Measurements from ENCODE around the gene MMP15.

GRCh38 chr16:58049232-58050185 lies 24.0 kb downstream of the MMP15 start:
- TF ChIP-seq POLR2A (IDR thresholded peaks at IDR 0.05), result no peak
- TF ChIP-seq, protein P1, sequence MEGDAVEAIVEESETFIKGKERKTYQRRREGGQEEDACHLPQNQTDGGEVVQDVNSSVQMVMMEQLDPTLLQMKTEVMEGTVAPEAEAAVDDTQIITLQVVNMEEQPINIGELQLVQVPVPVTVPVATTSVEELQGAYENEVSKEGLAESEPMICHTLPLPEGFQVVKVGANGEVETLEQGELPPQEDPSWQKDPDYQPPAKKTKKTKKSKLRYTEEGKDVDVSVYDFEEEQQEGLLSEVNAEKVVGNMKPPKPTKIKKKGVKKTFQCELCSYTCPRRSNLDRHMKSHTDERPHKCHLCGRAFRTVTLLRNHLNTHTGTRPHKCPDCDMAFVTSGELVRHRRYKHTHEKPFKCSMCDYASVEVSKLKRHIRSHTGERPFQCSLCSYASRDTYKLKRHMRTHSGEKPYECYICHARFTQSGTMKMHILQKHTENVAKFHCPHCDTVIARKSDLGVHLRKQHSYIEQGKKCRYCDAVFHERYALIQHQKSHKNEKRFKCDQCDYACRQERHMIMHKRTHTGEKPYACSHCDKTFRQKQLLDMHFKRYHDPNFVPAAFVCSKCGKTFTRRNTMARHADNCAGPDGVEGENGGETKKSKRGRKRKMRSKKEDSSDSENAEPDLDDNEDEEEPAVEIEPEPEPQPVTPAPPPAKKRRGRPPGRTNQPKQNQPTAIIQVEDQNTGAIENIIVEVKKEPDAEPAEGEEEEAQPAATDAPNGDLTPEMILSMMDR (IDR thresholded peaks at IDR 0.05), result no peak
- no peak for TF ChIP-seq POLR2AphosphoS5 (IDR thresholded peaks at IDR 0.05)
